H1 (cell line): ENCODE data around the gene SLC22A2. TPM values are rescaled to one million over a fixed set of nuclear protein-coding genes. Genes with fewer than 3 reads are reported as not detected.
"Not testable (repeated sequence)": the region's sequence is repeated elsewhere in the genome, so short reads cannot be mapped to it uniquely, and the experiment has no call there.

ENCODE experiments used
- CTCF ChIA-PET: fragments of 300-600 bp; sonication (Branson Sonifier 250); formaldehyde crosslinking; loops from one replicate; lab custom pipeline; 2021; ENCODE audit not compliant: partially characterized antibody; lab: Charles Lee
- POLR2A ChIA-PET: fragments of 300-600 bp; sonication (Branson Sonifier 250); formaldehyde crosslinking; loops from one replicate; lab custom pipeline; 2021; ENCODE audit warnings: inconsistent platforms; ENCODE audit not compliant: partially characterized antibody; lab: Charles Lee
- DNase-seq, 2 experiments: peaks; one replicate each; pipeline versions ENCODE4 v3.0.0 to v3.0.0-alpha.2; 2010 to 2022; ENCODE audit warnings: low spot score in 2 of 2, low read depth in 1 of 2, mixed read lengths in 1 of 2
- FAIRE-seq: peaks from 2 replicates; lab custom pipeline; 2011; peaks lifted over from hg19 to GRCh38; lab: Jason Lieb, UNC
- H2AFZ ChIP-seq: 2 replicates; pipeline ENCODE4 v1.8.1; 2012; ENCODE audit warnings: low read length, inconsistent platforms
- H2AK5ac ChIP-seq: 2 replicates; pipeline ENCODE4 v1.6.1; 2013; ENCODE audit warnings: low read depth, low read length
- H2BK120ac ChIP-seq: replicated peaks from 2 replicates; pipeline ENCODE3; 2013; ENCODE audit warnings: low read depth, low read length, inconsistent platforms
- H2BK12ac ChIP-seq: 2 replicates; pipeline ENCODE4 v1.6.1; 2013; ENCODE audit warnings: low read depth, low read length
- H2BK15ac ChIP-seq: 2 replicates; pipeline ENCODE4 v1.6.1; 2013; ENCODE audit warnings: low read length
- H2BK20ac ChIP-seq: 2 replicates; pipeline ENCODE4 v1.6.1; 2013; ENCODE audit warnings: low read length
- H2BK5ac ChIP-seq: 2 replicates; pipeline ENCODE4 v1.6.1; 2013; ENCODE audit warnings: low read depth, low read length
- H3K14ac ChIP-seq: 2 replicates; pipeline ENCODE4 v1.6.1; 2013; ENCODE audit warnings: inconsistent platforms; ENCODE audit not compliant: insufficient read length
- H3K18ac ChIP-seq: 2 replicates; pipeline ENCODE4 v1.6.1; 2013; ENCODE audit warnings: low read length; ENCODE audit errors: extremely low read depth
- H3K23ac ChIP-seq: 2 replicates; pipeline ENCODE4 v1.6.1; 2013; ENCODE audit warnings: inconsistent platforms; ENCODE audit not compliant: insufficient read length
- H3K23me2 ChIP-seq: 2 replicates; pipeline ENCODE4 v1.6.1; 2013; ENCODE audit warnings: low read depth, low read length
- H3K27ac ChIP-seq: 2 replicates; pipeline ENCODE4 v1.6.1; 2011; ENCODE audit warnings: low read depth, low read length, inconsistent platforms
- H3K27me3 ChIP-seq, 4 experiments: replicated peaks in 1 of 4; 1 replicate in 1 of 4; 2 replicates in 3 of 4; pipeline versions ENCODE4 v1.6.1 to v1.8.1; 2011 to 2013; ENCODE audit warnings: low read length in 3 of 4, mild to moderate bottlenecking in 3 of 4, inconsistent platforms in 2 of 4, mixed read lengths in 2 of 4, moderate library complexity in 1 of 4; ENCODE audit not compliant: control insufficient read depth in 3 of 4, insufficient read depth in 3 of 4; ENCODE audit errors: extremely low read depth in 1 of 4
- H3K36me3 ChIP-seq, 4 experiments: 2 replicates each; pipeline versions ENCODE4 v1.6.1 to v1.8.1; 2011 to 2013; ENCODE audit warnings: mild to moderate bottlenecking in 4 of 4, low read length in 3 of 4, moderate library complexity in 2 of 4, control low read depth in 1 of 4, inconsistent platforms in 1 of 4; ENCODE audit not compliant: insufficient read depth in 4 of 4, control insufficient read depth in 2 of 4
- H3K4ac ChIP-seq: replicated peaks from 2 replicates; pipeline ENCODE3; 2013; ENCODE audit warnings: low read length, low read depth, mixed read lengths, inconsistent platforms; ENCODE audit not compliant: insufficient read length
- H3K4me1 ChIP-seq, 4 experiments: replicated peaks in 1 of 4; 1 replicate in 1 of 4; 2 replicates in 3 of 4; pipeline versions ENCODE4 v1.6.1 to v1.8.1; 2011 to 2013; ENCODE audit warnings: low read length in 3 of 4, inconsistent platforms in 2 of 4, mixed read lengths in 1 of 4; ENCODE audit not compliant: insufficient read depth in 4 of 4, control insufficient read depth in 3 of 4
- H3K4me2 ChIP-seq, 2 experiments: 2 replicates each; pipeline versions ENCODE4 v1.6.1 to v1.8.1; 2011 to 2013; ENCODE audit warnings: low read depth in 2 of 2, low read length in 2 of 2, control low read depth in 1 of 2, inconsistent platforms in 1 of 2, mild to moderate bottlenecking in 1 of 2; ENCODE audit not compliant: insufficient read depth in 1 of 2
- H3K4me3 ChIP-seq, 4 experiments: fragments of 200-600, 300-600 bp in 1 of 4; sonication (generic), shearing (Covaris generic), sonication (Bioruptor Twin) in 1 of 4; 2 replicates each; pipeline versions ENCODE4 v1.5.1 to v1.8.1; 2011 to 2016; ENCODE audit warnings: low read length in 4 of 4, low read depth in 3 of 4, control low read depth in 2 of 4, inconsistent platforms in 2 of 4, mild to moderate bottlenecking in 2 of 4, mixed read lengths in 1 of 4, moderate library complexity in 1 of 4; ENCODE audit not compliant: insufficient read depth in 2 of 4; ENCODE audit errors: extremely low read depth in 1 of 4
- H3K56ac ChIP-seq: replicated peaks from 2 replicates; pipeline ENCODE3; 2013; ENCODE audit warnings: low read depth, mild to moderate bottlenecking, mixed read lengths, low read length, inconsistent platforms; ENCODE audit not compliant: insufficient read length
- H3K79me1 ChIP-seq: 2 replicates; pipeline ENCODE4 v1.6.1; 2013; ENCODE audit warnings: low read depth, low read length, control low read depth
- H3K79me2 ChIP-seq, 2 experiments: 2 replicates each; pipeline versions ENCODE4 v1.6.1 to v1.8.1; 2012 to 2013; ENCODE audit warnings: low read length in 2 of 2, mild to moderate bottlenecking in 2 of 2, inconsistent platforms in 1 of 2; ENCODE audit not compliant: insufficient read depth in 2 of 2, control insufficient read depth in 1 of 2
- H3K9ac ChIP-seq, 4 experiments: replicated peaks in 1 of 4; 1 replicate in 1 of 4; 2 replicates in 3 of 4; pipeline versions ENCODE4 v1.6.1 to v1.8.1; 2011 to 2013; ENCODE audit warnings: low read depth in 3 of 4, low read length in 3 of 4, control low read depth in 2 of 4, mild to moderate bottlenecking in 2 of 4, moderate library complexity in 2 of 4, inconsistent platforms in 1 of 4; ENCODE audit errors: extremely low read depth in 1 of 4
- H3K9me3 ChIP-seq, 2 experiments: 2 replicates each; pipeline versions ENCODE4 v1.6.1 to v1.8.1; 2012 to 2013; ENCODE audit warnings: mild to moderate bottlenecking in 2 of 2, moderate library complexity in 2 of 2, control low read depth in 1 of 2, inconsistent platforms in 1 of 2, low read depth in 1 of 2, low read length in 1 of 2, mixed read lengths in 1 of 2; ENCODE audit not compliant: insufficient read depth in 2 of 2
- H4K20me1 ChIP-seq, 2 experiments: replicated peaks in 1 of 2; 2 replicates each; pipeline versions ENCODE3 to v1.8.1; 2011 to 2013; ENCODE audit warnings: inconsistent platforms in 2 of 2, low read length in 2 of 2, mild to moderate bottlenecking in 1 of 2; ENCODE audit not compliant: insufficient read depth in 2 of 2, control insufficient read depth in 1 of 2
- H4K5ac ChIP-seq: 2 replicates; pipeline ENCODE4 v1.6.1; 2013; ENCODE audit warnings: low read length, low read depth, mixed read lengths, inconsistent platforms; ENCODE audit not compliant: insufficient read length
- H4K8ac ChIP-seq: 2 replicates; pipeline ENCODE4 v1.8.0; 2013; ENCODE audit warnings: mild to moderate bottlenecking, moderate library complexity, low read length, inconsistent platforms; ENCODE audit not compliant: insufficient read depth; ENCODE audit errors: extremely low read depth
- H4K91ac ChIP-seq: replicated peaks from 2 replicates; pipeline ENCODE3; 2013; ENCODE audit warnings: low read length, mixed read lengths, inconsistent platforms; ENCODE audit not compliant: insufficient read length
- WGBS, 2 experiments: shearing (Covaris generic) in 1 of 2; methylation state at CpG; one replicate each; pipeline versions ENCODE4 v1.1.6 to v1.1.7; 2013 to 2015; ENCODE audit warnings: low lambda C conversion rate in 2 of 2, mixed read lengths in 2 of 2, inconsistent platforms in 1 of 2, low coverage in 1 of 2, missing lambda C conversion rate in 1 of 2; ENCODE audit not compliant: insufficient replicate concordance in 2 of 2, insufficient coverage in 1 of 2, insufficient read length in 1 of 2; ENCODE audit errors: extremely low coverage in 1 of 2, missing lambda C conversion rate in 1 of 2; 5-methylcytosine and 5-hydroxymethylcytosine counted together
- polyA plus RNA-seq, 7 experiments: library from polyadenylated mRNA; depleted of rRNA in 3 of 7; stranded (reverse) in 5 of 7; unstranded in 2 of 7; fragments of >200 nt in 5 of 7; fragments of 200-250 nt in 2 of 7; gene quantifications; 1 replicate in 5 of 7; 2 replicates in 1 of 7; 4 replicates in 1 of 7; pipeline versions ENCODE4 v1.2.1 to v1.2.3, GENCODE V29; 2011 to 2013; ENCODE audit warnings: missing spikeins in 2 of 7, mixed read lengths in 2 of 7
- total RNA-seq: library from RNA; stranded (reverse); fragmentation: NEBNext Ultra II Directional; extraction: Animal tissue kit (Norgen Biotek cat#: 25700); gene quantifications from 2 replicates; pipeline ENCODE4 v1.2.1, GENCODE V29; 2021

SLC22A2 gene
- total and polyA plus RNA-seq, 2 of the 8 experiments (the other 6 are each of a cell fraction or from before 2014, with no cell fraction given), result 0.23 to 1.4 TPM

- H2BK15ac ChIP-seq, H3K56ac ChIP-seq, H2AK5ac ChIP-seq, H3K79me1 ChIP-seq, H3K27me3 ChIP-seq, H2AFZ ChIP-seq, H3K4me2 ChIP-seq, H2BK20ac ChIP-seq, H3K14ac ChIP-seq, H4K91ac ChIP-seq, H3K27ac ChIP-seq, H3K79me2 ChIP-seq, H3K4me3 ChIP-seq, H3K36me3 ChIP-seq, H4K5ac ChIP-seq, H2BK12ac ChIP-seq, H3K4ac ChIP-seq, H3K23ac ChIP-seq, H4K20me1 ChIP-seq, DNase-seq, H2BK120ac ChIP-seq, H3K9ac ChIP-seq, H3K23me2 ChIP-seq, H4K8ac ChIP-seq, CTCF ChIA-PET, H3K18ac ChIP-seq, FAIRE-seq, H2BK5ac ChIP-seq: not testable (repeated sequence)
- POLR2A ChIA-PET, result interaction anchor here (0.6 kb wide), 1 partner anchor 14 kb away, joined by 4 read pairs; no protein-coding TSS in a partner anchor
- Histone ChIP-seq H3K4me1 (peaks cover 1 to 19% (median 13%) of the 10 kb centered on the region in 4 experiments; a peak in 6 of 7 replicates), H3K9me3 (peaks cover 7 to 26% of the 10 kb centered on the region in 2 experiments)
- WGBS, 2 experiments, result 91% methylated on average over 2 of the region's 2 CpGs; no CpG with 5 or more reads in 1 of the 2 experiments
These were observed 20.9 kb downstream of the SLC22A2 start for GRCh38 chr6:160237597-160238275.
